Hindlimb muscle (tissue), 1 donor: Measurements from ENCODE around the gene LAMA3. TPM values are rescaled to one million over a fixed set of nuclear protein-coding genes. Genes with fewer than 3 reads are reported as not detected.

Experiments used
- polyA plus RNA-seq: library from polyadenylated mRNA; unstranded; fragments of 120-200 nt; gene quantifications from one replicate; pipeline ENCODE4 v1.2.1, GENCODE V29; 2013; ENCODE audit not compliant: insufficient read length

LAMA3 gene
- polyA plus RNA-seq, 1 donor = 3.1 TPM

Other genes starting within 250 kb of the LAMA3 start
- gene RIOK3, start 236.2 kb upstream of the LAMA3 start, polyA plus RNA-seq = 78.1 TPM
- 15.5 TPM for gene RMC1, start 185.9 kb upstream of the LAMA3 start, polyA plus RNA-seq
- gene NPC1, start 102.9 kb upstream of the LAMA3 start, polyA plus RNA-seq = 32.5 TPM
- gene ANKRD29, start 26.5 kb upstream of the LAMA3 start, polyA plus RNA-seq = 5.1 TPM